Measurements from ENCODE around the gene FRMPD2. TPM values are rescaled to one million over a fixed set of nuclear protein-coding genes. Genes with fewer than 3 reads are reported as not detected.
"Not testable (repeated sequence)": the region's sequence is repeated elsewhere in the genome, so short reads cannot be mapped to it uniquely, and the experiment has no call there.

FRMPD2 gene
- total and polyA plus RNA-seq, 2 experiments from 2014 or later, result not detected

GRCh38 chr10:48246501-48246900 lies 28.0 kb downstream of the FRMPD2 start:
- Histone ChIP-seq H3K4me2 (ENCODE audit: unreplicated experiment) (no peak overlapping the region), H3K4me3 (no peak overlapping the region), H3F3A (ENCODE audit: insufficient read depth) (no peaks in the 10 kb centered on the region), H3K9ac (no peak overlapping the region), H3K4me1 (ENCODE audit: insufficient read depth) (no peaks in the 10 kb centered on the region), H3K9me3 (ENCODE audit: low read depth) (no peaks in the 10 kb centered on the region), H4K20me1 (ENCODE audit: insufficient read depth) (no peaks in the 10 kb centered on the region), H3K79me2 (ENCODE audit: insufficient read depth) (no peaks in the 10 kb centered on the region), H3K9me2 (ENCODE audit: insufficient read depth) (no peaks in the 10 kb centered on the region), H3K36me3 (ENCODE audit: low read depth) (no peaks in the 10 kb centered on the region), H3K27me3 (replicated peaks; ENCODE audit: insufficient read depth) (peaks cover 39% of the 10 kb centered on the region), H3K27ac (no peak overlapping the region), H2AFZ (no peak overlapping the region)
- WGBS, 2 experiments (ENCODE audit: low coverage in 1 of 2, low lambda C conversion rate in 2 of 2, missing lambda C conversion rate in 2 of 2), result 14 to 23% methylated on average over 1 of the region's 1 CpG
- no peak for DNase-seq
- in situ Hi-C loops (cut with MboI), result no loop called here
- TF ChIP-seq EZH2phosphoT487 (IDR thresholded peaks at IDR 0.05; ENCODE audit: insufficient read depth, low read depth) (no peak), EZH2 (IDR thresholded peaks at IDR 0.05; ENCODE audit: insufficient read depth, poor library complexity, severe bottlenecking) (no peak)

- Histone ChIP-seq H3K9ac (no peak overlapping the region), H3F3A (ENCODE audit: insufficient read depth) (no peaks in the 10 kb centered on the region), H3K9me3 (ENCODE audit: low read depth) (no peaks in the 10 kb centered on the region), H2AFZ (no peak overlapping the region), H3K4me1 (ENCODE audit: insufficient read depth) (no peaks in the 10 kb centered on the region), H3K36me3 (ENCODE audit: low read depth) (no peaks in the 10 kb centered on the region), H3K79me2 (ENCODE audit: insufficient read depth) (no peaks in the 10 kb centered on the region), H3K4me3 (no peak overlapping the region), H3K9me2 (ENCODE audit: insufficient read depth) (no peaks in the 10 kb centered on the region), H3K4me2 (ENCODE audit: unreplicated experiment) (no peak overlapping the region), H3K27ac (no peak overlapping the region), H3K27me3 (replicated peaks; ENCODE audit: insufficient read depth) (peaks cover 41% of the 10 kb centered on the region), H4K20me1 (ENCODE audit: insufficient read depth) (no peaks in the 10 kb centered on the region)
- no peak for DNase-seq
- 32 to 41% methylated on average over 3 of the region's 3 CpGs for WGBS, 2 experiments (ENCODE audit: low coverage in 1 of 2, low lambda C conversion rate in 2 of 2, missing lambda C conversion rate in 2 of 2)
- no peak for TF ChIP-seq EZH2 (IDR thresholded peaks at IDR 0.05; ENCODE audit: insufficient read depth, poor library complexity, severe bottlenecking)
- TF ChIP-seq EZH2phosphoT487 (IDR thresholded peaks at IDR 0.05; ENCODE audit: insufficient read depth, low read depth), result no peak
- in situ Hi-C loops (cut with MboI), result no loop called here
Observed at GRCh38 chr10:48245977-48246376, 28.5 kb downstream of the FRMPD2 start.

GRCh38 chr10:48243921-48244320 lies 30.6 kb downstream of the FRMPD2 start:
- H3F3A ChIP-seq (ENCODE audit: insufficient read depth); H3K9me3 ChIP-seq (ENCODE audit: low read depth); DNase-seq; H3K4me3 ChIP-seq; H3K9me2 ChIP-seq (ENCODE audit: insufficient read depth); H4K20me1 ChIP-seq (ENCODE audit: insufficient read depth); H3K79me2 ChIP-seq (ENCODE audit: insufficient read depth); H3K36me3 ChIP-seq (ENCODE audit: low read depth); in situ Hi-C loops (cut with MboI); H2AFZ ChIP-seq; H3K4me2 ChIP-seq (ENCODE audit: unreplicated experiment); H3K27ac ChIP-seq; H3K4me1 ChIP-seq (ENCODE audit: insufficient read depth); H3K9ac ChIP-seq: not testable (repeated sequence)
- peaks cover 55% of the 10 kb centered on the region for H3K27me3 ChIP-seq (replicated peaks; ENCODE audit: insufficient read depth)
- 66 to 72% methylated on average over 5 of the region's 5 CpGs for WGBS, 2 experiments (ENCODE audit: low coverage in 1 of 2, low lambda C conversion rate in 2 of 2, missing lambda C conversion rate in 2 of 2)

- no peak overlapping the region for H2AFZ ChIP-seq
- no peak overlapping the region for H3K4me3 ChIP-seq
- no peaks in the 10 kb centered on the region for H3K4me1 ChIP-seq (ENCODE audit: insufficient read depth)
- no peaks in the 10 kb centered on the region for H3K9me2 ChIP-seq (ENCODE audit: insufficient read depth)
- no peak for DNase-seq
- peaks cover 55% of the 10 kb centered on the region for H3K27me3 ChIP-seq (replicated peaks; ENCODE audit: insufficient read depth)
- no peaks in the 10 kb centered on the region for H3K9me3 ChIP-seq (ENCODE audit: low read depth)
- H3F3A ChIP-seq (ENCODE audit: insufficient read depth), result no peaks in the 10 kb centered on the region
- H4K20me1 ChIP-seq (ENCODE audit: insufficient read depth), result no peaks in the 10 kb centered on the region
- no peak overlapping the region for H3K27ac ChIP-seq
- no peak overlapping the region for H3K9ac ChIP-seq
- no peaks in the 10 kb centered on the region for H3K36me3 ChIP-seq (ENCODE audit: low read depth)
- TF ChIP-seq EZH2 (IDR thresholded peaks at IDR 0.05; ENCODE audit: insufficient read depth, poor library complexity, severe bottlenecking) (no peak), EZH2phosphoT487 (IDR thresholded peaks at IDR 0.05; ENCODE audit: insufficient read depth, low read depth) (no peak)
- H3K79me2 ChIP-seq (ENCODE audit: insufficient read depth), result no peaks in the 10 kb centered on the region
- no peak overlapping the region for H3K4me2 ChIP-seq (ENCODE audit: unreplicated experiment)
- in situ Hi-C loops (cut with MboI), result no loop called here
- WGBS, 2 experiments (ENCODE audit: low coverage in 1 of 2, low lambda C conversion rate in 2 of 2, missing lambda C conversion rate in 2 of 2), result 16 to 17% methylated on average over 7 of the region's 7 CpGs
Observed at GRCh38 chr10:48243487-48243886, 31.0 kb downstream of the FRMPD2 start.

GRCh38 chr10:48242171-48242904 lies 32.2 kb downstream of the FRMPD2 start:
- in situ Hi-C loops (cut with MboI), result no loop called here
- H3K27me3 ChIP-seq (replicated peaks; ENCODE audit: insufficient read depth), result peaks cover 52% of the 10 kb centered on the region
- no peak overlapping the region for H3K4me2 ChIP-seq (ENCODE audit: unreplicated experiment)
- H3K79me2 ChIP-seq (ENCODE audit: insufficient read depth), result no peaks in the 10 kb centered on the region
- no peaks in the 10 kb centered on the region for H3K4me1 ChIP-seq (ENCODE audit: insufficient read depth)
- TF ChIP-seq EZH2 (IDR thresholded peaks at IDR 0.05; ENCODE audit: insufficient read depth, poor library complexity, severe bottlenecking) (no peak), EZH2phosphoT487 (IDR thresholded peaks at IDR 0.05; ENCODE audit: insufficient read depth, low read depth) (no peak)
- DNase-seq, result no peak
- no peaks in the 10 kb centered on the region for H3K9me3 ChIP-seq (ENCODE audit: low read depth)
- H3K9ac ChIP-seq, result no peak overlapping the region
- H4K20me1 ChIP-seq (ENCODE audit: insufficient read depth), result no peaks in the 10 kb centered on the region
- no peak overlapping the region for H3K4me3 ChIP-seq
- H3K9me2 ChIP-seq (ENCODE audit: insufficient read depth), result no peaks in the 10 kb centered on the region
- H3K27ac ChIP-seq, result no peak overlapping the region
- 48 to 51% methylated on average over 15 of the region's 15 CpGs for WGBS, 2 experiments (ENCODE audit: low coverage in 1 of 2, low lambda C conversion rate in 2 of 2, missing lambda C conversion rate in 2 of 2)
- H3K36me3 ChIP-seq (ENCODE audit: low read depth), result no peaks in the 10 kb centered on the region
- no peak overlapping the region for H2AFZ ChIP-seq
- no peaks in the 10 kb centered on the region for H3F3A ChIP-seq (ENCODE audit: insufficient read depth)
